WTC11 (cell line): ENCODE results near the gene PEAK1.

ENCODE experiments used
- CTCF ChIP-seq: fragments of 200-600 bp; IDR thresholded peaks from 2 replicates; pipeline ENCODE4 v1.8.0; 2022; ENCODE audit warnings: antibody characterized with exemption
- JUN ChIP-seq: sonication (generic); formaldehyde crosslinking; IDR thresholded peaks from 2 replicates; pipeline ENCODE4 v1.8.0; 2023; ENCODE audit warnings: mild to moderate bottlenecking, missing genetic modification reagents

- TF ChIP-seq JUN (CRISPR knock-in tag) (no peak), CTCF (no peak)
Measured at GRCh38 chr15:77068633-77069032, 351.3 kb downstream of the PEAK1 start.
